GM08714 (cell line): ENCODE results near the gene IGLL1.
"Not testable (repeated sequence)": the region's sequence is repeated elsewhere in the genome, so short reads cannot be mapped to it uniquely, and the experiment has no call there.

Experiments used
- H3K4me3 ChIP-seq: fragments of 200-500 bp; sonication (Bioruptor generic); 2 replicates; pipeline ENCODE4 v1.5.1; 2014; ENCODE audit warnings: mild to moderate bottlenecking, low read length, inconsistent platforms
- ZNF274 ChIP-seq: IDR thresholded peaks from 2 replicates; pipeline ENCODE4 v1.6.1; 2012; ENCODE audit warnings: mild to moderate bottlenecking, low read depth, low read length

IGLL1 gene

DNA sequence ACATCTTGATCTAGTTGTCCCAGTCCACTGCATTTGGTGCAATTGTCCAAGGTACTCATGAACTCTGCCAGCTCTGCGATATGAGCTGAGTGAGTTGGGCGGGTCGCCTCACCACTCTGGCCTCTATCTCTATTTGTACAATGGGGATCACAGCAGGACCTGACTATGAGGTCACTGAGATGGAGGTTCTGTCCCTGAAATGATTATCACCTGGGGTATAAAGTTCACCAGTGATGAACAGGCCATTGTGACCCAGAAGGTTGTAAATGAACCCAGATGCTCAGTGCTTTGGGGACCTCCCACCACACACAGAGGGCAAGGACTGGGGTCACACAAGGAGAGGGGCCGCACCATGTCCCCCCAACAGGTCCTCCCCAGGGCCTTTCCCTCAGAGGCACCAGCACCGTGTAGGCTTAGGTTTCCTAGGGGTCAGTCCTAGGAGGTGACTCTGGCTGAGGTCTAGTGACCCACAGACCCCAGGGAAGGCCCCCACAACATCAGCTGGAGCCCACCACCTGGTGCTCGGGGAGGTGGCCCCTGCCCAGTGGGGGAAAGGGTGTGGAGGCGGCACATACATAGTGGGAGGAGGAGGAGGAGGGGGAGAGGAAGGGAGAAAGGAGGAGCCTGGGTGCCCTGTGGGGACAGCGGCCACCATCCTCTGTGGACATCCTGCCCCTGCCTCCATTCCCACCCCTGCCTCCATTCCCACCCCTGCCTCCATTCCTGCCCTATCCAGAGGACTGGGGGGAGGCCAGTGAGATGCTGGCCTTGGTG, 25.0 kb upstream of the IGLL1 start:
- no peak overlapping the region for H3K4me3 ChIP-seq
- TF ChIP-seq ZNF274: no peak

GRCh38 chr22:23603266-23603665, 23.2 kb upstream of the IGLL1 start:
- H3K4me3 ChIP-seq: no peak overlapping the region
- TF ChIP-seq ZNF274: no peak

DNA sequence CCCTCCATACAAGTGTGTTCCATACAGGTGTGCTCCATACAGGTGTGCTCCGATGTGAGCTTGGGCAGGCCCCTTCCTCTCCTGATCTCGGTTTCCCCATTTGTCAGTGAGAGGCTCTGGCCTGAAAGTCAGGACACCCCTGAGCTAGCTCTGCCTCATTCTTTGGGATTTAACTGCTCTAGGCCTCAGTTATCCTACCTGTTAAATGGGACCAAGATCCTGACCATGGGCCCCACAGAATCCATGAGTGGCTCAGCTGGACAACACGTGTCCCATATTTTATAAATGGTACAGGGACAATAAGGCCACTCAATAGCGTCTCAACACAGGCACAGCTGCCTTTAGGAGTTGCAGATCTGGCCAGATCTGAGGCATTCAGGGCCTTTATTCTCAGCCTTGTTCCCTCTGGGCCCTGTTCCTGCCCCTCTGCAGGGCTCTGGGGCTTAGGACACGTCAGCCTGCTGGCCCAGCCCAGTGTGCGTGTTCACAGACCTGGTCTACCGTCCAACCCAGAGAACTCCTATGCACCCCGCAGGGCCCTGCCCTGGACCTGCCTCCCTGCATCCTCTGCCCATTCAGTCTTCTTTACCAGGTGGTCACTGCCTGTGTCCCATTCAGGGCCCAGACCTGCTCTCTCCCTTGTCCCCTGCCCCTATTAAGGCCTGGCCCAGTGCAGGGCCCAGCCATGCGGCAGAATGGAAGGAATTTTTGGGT, 18.9 kb upstream of the IGLL1 start:
- H3K4me3 ChIP-seq: no peak overlapping the region

GRCh38 chr22:23597576-23598268, 17.6 kb upstream of the IGLL1 start:
- not testable (repeated sequence) for H3K4me3 ChIP-seq

More for the DNA sequence above, 18.9 kb upstream of the IGLL1 start:
- TF ChIP-seq ZNF274: no peak

DNA sequence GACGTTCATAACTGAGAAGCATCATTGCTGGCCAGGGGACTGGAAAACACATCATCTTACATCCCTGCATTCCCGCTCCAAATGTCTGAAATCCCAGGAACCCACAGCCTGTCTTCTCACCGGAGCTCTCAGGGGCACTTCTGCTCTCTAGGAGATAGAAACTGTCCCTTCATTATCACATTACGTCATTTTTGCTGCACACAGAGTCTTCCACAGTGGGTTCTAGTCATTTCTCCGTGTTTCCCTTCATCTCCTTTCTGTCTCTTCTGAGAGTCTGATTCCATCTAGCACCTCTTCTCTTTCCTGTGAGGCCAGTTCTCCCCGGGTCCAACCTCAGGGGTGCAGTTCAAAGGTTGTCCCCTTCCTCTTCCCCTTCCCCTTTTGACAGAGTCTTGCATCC, 15.8 kb upstream of the IGLL1 start:
- H3K4me3 ChIP-seq: not testable (repeated sequence)

- no peak overlapping the region for H3K4me3 ChIP-seq
- TF ChIP-seq ZNF274: no peak
These were observed 11.8 kb upstream of the IGLL1 start for GRCh38 chr22:23591846-23592245.

GRCh38 chr22:23591201-23591791, 11.2 kb upstream of the IGLL1 start:
- no peak overlapping the region for H3K4me3 ChIP-seq
- TF ChIP-seq ZNF274: no peak

DNA sequence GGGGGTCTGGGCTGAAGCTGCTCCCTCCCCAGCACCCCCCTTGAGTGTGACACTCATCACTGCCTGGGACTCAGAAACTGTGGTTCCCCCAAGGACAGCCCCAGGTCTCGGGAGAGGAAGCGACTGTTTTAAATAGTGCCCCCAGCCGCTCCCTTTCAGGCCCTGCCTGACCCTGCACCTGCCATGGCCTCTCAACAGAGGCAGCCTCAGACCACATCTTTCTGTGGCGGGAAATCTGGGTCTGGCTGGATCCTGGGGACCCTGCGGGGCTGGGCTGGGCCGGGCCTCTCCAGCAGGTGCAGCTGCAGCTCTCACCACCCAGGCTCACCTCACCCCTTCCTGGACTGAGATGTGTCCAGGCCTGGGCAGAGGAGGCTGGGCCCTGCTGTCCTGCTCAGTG, 3.7 kb upstream of the IGLL1 start:
- no peak for TF ChIP-seq ZNF274
- H3K4me3 ChIP-seq: no peak overlapping the region

DNA sequence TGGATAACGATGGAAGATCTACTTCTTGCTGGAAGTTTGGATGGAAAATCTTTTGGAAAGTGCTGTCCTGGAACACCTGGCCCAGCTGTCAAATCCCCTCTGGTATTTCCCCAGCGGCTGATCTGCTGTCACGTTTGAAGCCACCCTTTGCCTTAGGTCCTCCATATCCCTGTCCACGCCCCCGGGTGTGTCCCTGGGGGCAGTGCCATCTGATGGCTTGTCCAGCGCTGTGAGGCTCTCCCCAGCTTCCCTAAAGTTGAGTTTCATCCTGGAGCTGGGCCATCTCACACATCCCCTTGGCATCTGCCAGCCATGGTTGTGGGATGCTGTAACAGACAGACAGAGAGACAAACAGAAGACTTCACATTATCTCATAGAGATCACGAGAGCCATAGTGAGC, 3.1 kb upstream of the IGLL1 start:
- no peak for TF ChIP-seq ZNF274
- no peak overlapping the region for H3K4me3 ChIP-seq

GRCh38 chr22:23581260-23581650, 1.2 kb upstream of the IGLL1 start:
- TF ChIP-seq ZNF274: no peak
- no peak overlapping the region for H3K4me3 ChIP-seq

DNA sequence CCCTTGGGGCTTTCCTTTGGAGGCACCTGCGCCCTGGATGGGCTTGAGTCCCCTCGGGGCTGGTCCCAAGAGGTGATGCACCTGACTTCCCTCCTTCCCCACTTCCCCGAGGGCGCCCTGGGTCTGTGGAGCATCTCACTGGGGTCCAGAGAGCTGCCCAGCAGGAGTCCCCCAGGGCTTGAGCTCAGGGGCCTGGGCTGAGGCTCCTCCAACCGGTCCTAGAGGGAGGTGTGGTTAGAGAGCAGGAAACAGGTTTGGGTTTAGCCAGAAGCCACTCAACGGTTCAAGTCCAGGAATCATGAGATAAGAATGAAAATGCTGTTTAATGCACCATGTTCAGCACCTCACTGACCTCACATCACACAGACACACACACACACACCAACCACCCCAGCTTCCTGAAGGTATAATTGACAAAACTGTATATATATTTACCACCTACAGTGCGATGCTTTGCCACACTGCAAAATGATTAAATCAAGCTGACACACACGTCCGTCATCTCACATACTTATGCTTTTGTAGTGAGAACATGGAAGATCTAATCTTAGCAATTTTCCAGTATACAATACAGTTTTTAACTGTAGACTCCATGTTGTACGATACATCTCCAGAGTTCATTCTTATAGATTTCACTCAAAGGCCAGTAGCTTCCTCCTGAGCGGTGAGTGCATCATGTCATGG, 628 bp upstream of the IGLL1 start:
- H3K4me3 ChIP-seq: no peak overlapping the region
- no peak for TF ChIP-seq ZNF274

DNA sequence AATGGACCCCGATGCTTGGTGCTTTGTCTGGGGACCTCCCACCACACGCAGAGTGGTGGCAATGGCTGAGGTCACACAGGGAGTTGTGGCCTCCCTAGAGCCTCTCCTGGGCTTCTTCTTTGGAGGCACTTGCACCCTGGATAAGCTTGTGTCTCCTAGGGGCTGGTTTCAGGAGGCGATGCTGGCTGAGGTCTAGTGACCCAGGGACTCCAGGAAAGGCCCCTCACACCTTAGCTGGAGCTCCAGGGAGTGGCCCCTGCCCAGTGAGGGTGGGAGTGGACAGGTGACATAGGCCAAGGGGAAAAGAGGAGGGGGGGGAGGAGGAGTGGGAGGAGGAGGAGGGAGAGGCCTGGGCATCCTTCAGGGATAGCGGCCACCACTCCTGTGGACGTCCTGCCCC, 810 bp downstream of the IGLL1 start:
- no peak overlapping the region for H3K4me3 ChIP-seq
- TF ChIP-seq ZNF274: no peak

GRCh38 chr22:23578306-23578705, 1.8 kb downstream of the IGLL1 start:
- H3K4me3 ChIP-seq: no peak overlapping the region
- no peak for TF ChIP-seq ZNF274

- TF ChIP-seq ZNF274: no peak
- no peak overlapping the region for H3K4me3 ChIP-seq
These were observed 3.4 kb downstream of the IGLL1 start for GRCh38 chr22:23576681-23577080.

DNA sequence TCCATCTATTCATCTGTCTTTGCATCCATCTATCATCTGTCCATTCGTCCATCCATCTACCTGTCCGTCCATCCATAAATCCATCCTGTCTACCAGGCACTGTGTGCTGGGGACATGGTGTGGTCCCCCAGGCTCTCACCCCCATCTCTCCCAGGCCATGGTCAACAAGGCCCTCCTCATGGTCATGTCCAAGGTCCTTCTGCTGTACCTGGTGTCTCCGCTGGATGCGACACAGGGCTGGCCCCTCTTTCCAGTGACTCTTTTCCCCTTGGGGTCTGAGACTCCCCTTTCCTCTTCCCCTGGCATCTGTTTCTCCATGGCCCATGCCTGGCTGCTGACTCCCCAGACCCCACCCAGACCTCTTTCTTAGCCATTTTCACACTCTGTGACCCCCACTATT, 4.5 kb downstream of the IGLL1 start:
- no peak for TF ChIP-seq ZNF274
- no peak overlapping the region for H3K4me3 ChIP-seq
